ENCODE results near the gene PVR. TPM values are rescaled to one million over a fixed set of nuclear protein-coding genes. Genes with fewer than 3 reads are reported as not detected.

Gene PVR
- total and polyA plus RNA-seq, 10 of the 15 experiments (the other 5 are each of a cell fraction or from before 2014, with no cell fraction given): 0.07 to 4.0 (median 1.9) TPM

DNA sequence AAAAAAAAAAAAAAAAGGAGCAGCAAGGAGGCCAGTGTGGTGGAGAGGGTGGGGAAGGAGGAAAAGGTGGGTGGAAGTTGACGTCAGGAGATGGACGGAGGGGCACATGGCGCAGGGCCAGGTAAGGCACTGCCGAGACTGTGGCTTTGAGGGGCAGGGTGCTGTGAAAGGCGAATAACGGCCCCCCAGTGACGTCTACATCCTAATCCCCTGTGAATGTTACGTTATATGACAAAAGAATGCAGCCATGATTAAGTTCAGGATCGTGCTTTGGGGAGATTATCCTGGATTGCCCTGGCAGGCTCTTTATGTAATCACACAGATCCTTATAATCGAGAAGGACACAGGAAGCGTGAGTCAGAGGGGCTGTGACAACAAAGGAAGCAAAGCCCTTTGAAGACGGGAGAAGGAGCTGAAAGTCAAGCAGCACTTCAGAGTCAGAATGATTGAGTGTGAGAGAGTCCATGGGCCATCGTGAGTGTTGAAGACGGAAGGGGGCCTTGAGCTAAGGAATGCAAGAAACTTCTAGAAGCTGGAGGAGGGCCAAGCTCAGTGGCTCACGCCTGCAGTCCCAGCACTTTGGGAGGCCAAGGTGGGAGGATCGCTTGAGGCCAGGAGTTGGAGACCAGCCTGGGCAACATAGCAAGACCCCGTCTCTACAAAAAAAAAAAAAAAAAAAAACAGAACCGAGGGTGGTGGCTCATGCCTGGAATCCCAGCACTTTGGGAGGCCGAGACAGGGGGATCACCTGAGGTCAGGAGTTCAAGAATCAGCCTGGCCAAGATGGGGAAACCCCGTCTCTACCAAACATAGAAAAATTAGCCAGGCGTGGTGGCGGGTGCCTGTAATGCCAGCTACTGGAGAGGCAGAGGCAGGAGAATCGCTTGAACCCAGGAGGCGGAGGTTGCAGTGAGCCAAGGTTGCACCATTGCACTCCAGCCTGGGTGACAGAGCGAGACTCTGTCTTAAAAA is 41.5 kb downstream of the PVR start:
- Histone ChIP-seq H3K4me3 (peak overlapping the region; percentile 28; the same call in 1 of the 2 replicates), H3K27me3 (replicated peaks in 1 of 2; ENCODE audit: control insufficient read depth in 2 of 2, insufficient read depth in 2 of 2, low read length in 1 of 2) (no peaks in the 10 kb centered on the region), H3K4me2 (ENCODE audit: control insufficient read depth, insufficient read depth) (peak overlapping the region; percentile 48), H3K9ac (ENCODE audit: control insufficient read depth, insufficient read depth, low read length) (no peak overlapping the region), H2AFZ (ENCODE audit: control insufficient read depth, low read depth, low read length) (no peak overlapping the region), H3K4me1 (ENCODE audit: control insufficient read depth, insufficient read depth, low read length) (peaks cover 40% of the 10 kb centered on the region), H3K27ac (ENCODE audit: control insufficient read depth, insufficient read depth) (no peak overlapping the region), H3K9me3 (replicated peaks; ENCODE audit: control insufficient read depth, insufficient read depth, low read length) (no peaks in the 10 kb centered on the region), H3K36me3 (ENCODE audit: control insufficient read depth in 2 of 2, insufficient read depth in 2 of 2, low read length in 1 of 2) (no peaks in the 10 kb centered on the region), H4K20me1 (ENCODE audit: control insufficient read depth, insufficient read depth) (no peaks in the 10 kb centered on the region), H3K79me2 (ENCODE audit: control insufficient read depth, insufficient read depth, low read length) (no peaks in the 10 kb centered on the region)
- ChIA-PET SMC1A (ENCODE audit: uncharacterized antibody, unreplicated experiment) (interaction anchor here (1.4 kb wide), 1 partner anchor 86 kb away, joined by 4 read pairs; no protein-coding TSS in a partner anchor), POLR2A (no interaction called here), CTCF (interaction anchor here (0.7 to 1.7 kb wide), 4 partner anchors 28 to 407 kb away, joined by 3 to 7 read pairs (median 4); no protein-coding TSS in a partner anchor), RAD21 (ENCODE audit: unreplicated experiment) (interaction anchor here (0.7 to 1.0 kb wide), 2 partner anchors 39 to 783 kb away, joined by 3 read pairs; no protein-coding TSS in a partner anchor)
- FAIRE-seq (no peak), DNase-seq (ENCODE audit: low read depth, low spot score) (no peak), ATAC-seq (0 out of 3 replicates have a peak, but pooled peaks have one; percentile 10)
- WGBS (ENCODE audit: insufficient coverage, insufficient replicate concordance, low lambda C conversion rate, missing lambda C conversion rate): 16% methylated on average over 20 of the region's 25 CpGs
- in situ Hi-C loops (cut with MboI): no loop called here
- BruUV-seq (replicated peaks): no TSS peak
- TF ChIP-seq RUNX3 (IDR thresholded peaks at IDR 0.05; ENCODE audit: low read length) (peak; percentile 37; the same call in 1 of the 2 replicates), NR2F1 (conservative IDR thresholded peaks at IDR 0.05) (0 out of 2 replicates have a peak, but pooled peaks have one; percentile 26), POLR2A (IDR thresholded peaks at IDR 0.05; ENCODE audit: low read depth, low read length) (no peak), NFYA (IDR thresholded peaks at IDR 0.05; ENCODE audit: borderline replicate concordance, low read depth, low read length) (no peak), STAT1 (conservative IDR thresholded peaks at IDR 0.05) (no peak), ZNF622 (IDR thresholded peaks at IDR 0.05) (no peak), EED (IDR thresholded peaks at IDR 0.05; ENCODE audit: low read depth) (peak; percentile 55), CREM (IDR thresholded peaks at IDR 0.05; ENCODE audit: low read depth) (peak; percentile 16; the same call in 1 of the 2 replicates), KLF5 (IDR thresholded peaks at IDR 0.05; ENCODE audit: partially characterized antibody) (no peak)
- TF ChIP-seq, protein P1, sequence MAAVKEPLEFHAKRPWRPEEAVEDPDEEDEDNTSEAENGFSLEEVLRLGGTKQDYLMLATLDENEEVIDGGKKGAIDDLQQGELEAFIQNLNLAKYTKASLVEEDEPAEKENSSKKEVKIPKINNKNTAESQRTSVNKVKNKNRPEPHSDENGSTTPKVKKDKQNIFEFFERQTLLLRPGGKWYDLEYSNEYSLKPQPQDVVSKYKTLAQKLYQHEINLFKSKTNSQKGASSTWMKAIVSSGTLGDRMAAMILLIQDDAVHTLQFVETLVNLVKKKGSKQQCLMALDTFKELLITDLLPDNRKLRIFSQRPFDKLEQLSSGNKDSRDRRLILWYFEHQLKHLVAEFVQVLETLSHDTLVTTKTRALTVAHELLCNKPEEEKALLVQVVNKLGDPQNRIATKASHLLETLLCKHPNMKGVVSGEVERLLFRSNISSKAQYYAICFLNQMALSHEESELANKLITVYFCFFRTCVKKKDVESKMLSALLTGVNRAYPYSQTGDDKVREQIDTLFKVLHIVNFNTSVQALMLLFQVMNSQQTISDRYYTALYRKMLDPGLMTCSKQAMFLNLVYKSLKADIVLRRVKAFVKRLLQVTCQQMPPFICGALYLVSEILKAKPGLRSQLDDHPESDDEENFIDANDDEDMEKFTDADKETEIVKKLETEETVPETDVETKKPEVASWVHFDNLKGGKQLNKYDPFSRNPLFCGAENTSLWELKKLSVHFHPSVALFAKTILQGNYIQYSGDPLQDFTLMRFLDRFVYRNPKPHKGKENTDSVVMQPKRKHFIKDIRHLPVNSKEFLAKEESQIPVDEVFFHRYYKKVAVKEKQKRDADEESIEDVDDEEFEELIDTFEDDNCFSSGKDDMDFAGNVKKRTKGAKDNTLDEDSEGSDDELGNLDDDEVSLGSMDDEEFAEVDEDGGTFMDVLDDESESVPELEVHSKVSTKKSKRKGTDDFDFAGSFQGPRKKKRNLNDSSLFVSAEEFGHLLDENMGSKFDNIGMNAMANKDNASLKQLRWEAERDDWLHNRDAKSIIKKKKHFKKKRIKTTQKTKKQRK (IDR thresholded peaks at IDR 0.05; ENCODE audit: low read depth, low read length): no peak
- intact Hi-C loops (cut with micrococcal nuclease; ENCODE audit: unreplicated experiment): loop anchor here (2.0 kb wide), 1 partner anchor 30 kb away; no protein-coding TSS in a partner anchor
